ENCODE results near the gene ADK. TPM values are rescaled to one million over a fixed set of nuclear protein-coding genes. Genes with fewer than 3 reads are reported as not detected.

Gene ADK
- total RNA-seq, 1 donor from 2014 or later, result 47.0 TPM

- H3K4me3 Mint-ChIP-seq (ENCODE audit: unreplicated experiment), result no peak overlapping the region
- no peaks in the 10 kb centered on the region for H3K9me3 Mint-ChIP-seq (ENCODE audit: unreplicated experiment)
- H3K27me3 Mint-ChIP-seq (ENCODE audit: unreplicated experiment), result no peaks in the 10 kb centered on the region
- H3K36me3 Mint-ChIP-seq (ENCODE audit: unreplicated experiment), result peaks cover 18% of the 10 kb centered on the region
- peak overlapping the region; percentile 72 for H3K27ac Mint-ChIP-seq (ENCODE audit: unreplicated experiment)
- no peak for DNase-seq (ENCODE audit: extremely low spot score, unreplicated experiment)
- peaks cover 41% of the 10 kb centered on the region for H3K4me1 Mint-ChIP-seq (ENCODE audit: unreplicated experiment)
- no peak for TF ChIP-seq CTCF (IDR thresholded peaks at IDR 0.05)
Observed at GRCh38 chr10:74433595-74433956, 282.6 kb downstream of the ADK start.

- Mint-ChIP-seq H3K4me3 (ENCODE audit: unreplicated experiment) (no peak overlapping the region), H3K9me3 (ENCODE audit: unreplicated experiment) (no peaks in the 10 kb centered on the region), H3K27me3 (ENCODE audit: unreplicated experiment) (no peaks in the 10 kb centered on the region), H3K27ac (ENCODE audit: unreplicated experiment) (peak overlapping the region; percentile 72), H3K36me3 (ENCODE audit: unreplicated experiment) (peaks cover 16% of the 10 kb centered on the region), H3K4me1 (ENCODE audit: unreplicated experiment) (peaks cover 44% of the 10 kb centered on the region)
- no peak for DNase-seq (ENCODE audit: extremely low spot score, unreplicated experiment)
- TF ChIP-seq CTCF (IDR thresholded peaks at IDR 0.05), result no peak
Observed at GRCh38 chr10:74433993-74434392, 283.0 kb downstream of the ADK start.

- Mint-ChIP-seq H3K4me3 (ENCODE audit: unreplicated experiment) (no peak overlapping the region), H3K9me3 (ENCODE audit: unreplicated experiment) (no peaks in the 10 kb centered on the region), H3K27me3 (ENCODE audit: unreplicated experiment) (no peaks in the 10 kb centered on the region), H3K27ac (ENCODE audit: unreplicated experiment) (peak overlapping the region; percentile 72), H3K4me1 (ENCODE audit: unreplicated experiment) (peaks cover 48% of the 10 kb centered on the region), H3K36me3 (ENCODE audit: unreplicated experiment) (peaks cover 11% of the 10 kb centered on the region)
- TF ChIP-seq CTCF (IDR thresholded peaks at IDR 0.05), result no peak
- no peak for DNase-seq (ENCODE audit: extremely low spot score, unreplicated experiment)
Observed at GRCh38 chr10:74434547-74434946, 283.5 kb downstream of the ADK start.

GRCh38 chr10:74436523-74437170, 285.6 kb downstream of the ADK start:
- DNase-seq (ENCODE audit: extremely low spot score, unreplicated experiment), result no peak
- Mint-ChIP-seq H3K9me3 (ENCODE audit: unreplicated experiment) (no peaks in the 10 kb centered on the region), H3K4me3 (ENCODE audit: unreplicated experiment) (no peak overlapping the region), H3K27ac (ENCODE audit: unreplicated experiment) (no peak overlapping the region), H3K27me3 (ENCODE audit: unreplicated experiment) (no peaks in the 10 kb centered on the region), H3K36me3 (ENCODE audit: unreplicated experiment) (peaks cover 5% of the 10 kb centered on the region), H3K4me1 (ENCODE audit: unreplicated experiment) (peaks cover 45% of the 10 kb centered on the region)
- no peak for TF ChIP-seq CTCF (IDR thresholded peaks at IDR 0.05)

GRCh38 chr10:74437822-74438221, 286.8 kb downstream of the ADK start:
- H3K4me3 Mint-ChIP-seq (ENCODE audit: unreplicated experiment), result no peak overlapping the region
- DNase-seq (ENCODE audit: extremely low spot score, unreplicated experiment), result no peak
- peaks cover 38% of the 10 kb centered on the region for H3K4me1 Mint-ChIP-seq (ENCODE audit: unreplicated experiment)
- TF ChIP-seq CTCF (IDR thresholded peaks at IDR 0.05), result no peak
- H3K27me3 Mint-ChIP-seq (ENCODE audit: unreplicated experiment), result no peaks in the 10 kb centered on the region
- peak overlapping the region; percentile 57 for H3K27ac Mint-ChIP-seq (ENCODE audit: unreplicated experiment)
- no peaks in the 10 kb centered on the region for H3K9me3 Mint-ChIP-seq (ENCODE audit: unreplicated experiment)
- peaks cover 8% of the 10 kb centered on the region for H3K36me3 Mint-ChIP-seq (ENCODE audit: unreplicated experiment)
